ENCODE data around the gene RAI2.

RAI2 gene

GRCh38 chrX:17805120-17805519 lies 56.0 kb downstream of the RAI2 start:
- Mint-ChIP-seq H3K4me3 (no peak overlapping the region), H3K36me3 (ENCODE audit: low read depth) (no peaks in the 10 kb centered on the region), H3K4me1 (peaks cover 10% of the 10 kb centered on the region), H3K27ac (no peak overlapping the region), H3K27me3 (ENCODE audit: low read depth, poor library complexity) (peaks cover 11% of the 10 kb centered on the region), H3K9me3 (peaks cover 37% of the 10 kb centered on the region)
- TF ChIP-seq CTCF (IDR thresholded peaks at IDR 0.05): no peak
- no peak for DNase-seq

DNA sequence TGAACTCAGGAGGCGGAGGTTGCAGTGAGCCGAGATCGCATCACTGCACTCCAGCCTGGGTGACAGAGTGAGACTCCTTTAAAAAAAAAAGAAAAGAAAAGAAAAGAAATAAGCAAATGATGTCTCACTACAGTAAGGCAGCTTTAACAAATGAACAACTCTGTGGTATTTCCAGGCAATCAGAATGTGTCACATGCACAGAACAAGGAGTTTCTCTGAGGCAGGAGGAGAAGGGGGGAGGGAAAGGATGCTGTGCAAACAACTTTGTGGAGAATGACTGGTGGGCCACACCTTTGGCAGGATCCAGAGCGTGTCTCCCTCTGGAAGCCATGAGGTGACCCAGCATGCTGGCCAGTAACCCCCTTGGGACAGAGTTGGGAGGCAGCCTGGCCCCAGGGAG lies 57.6 kb downstream of the RAI2 start:
- no peak for TF ChIP-seq CTCF (IDR thresholded peaks at IDR 0.05)
- Mint-ChIP-seq H3K36me3 (ENCODE audit: low read depth) (no peaks in the 10 kb centered on the region), H3K4me1 (peaks cover 3% of the 10 kb centered on the region), H3K27ac (no peak overlapping the region), H3K9me3 (peaks cover 34% of the 10 kb centered on the region), H3K27me3 (ENCODE audit: low read depth, poor library complexity) (peaks cover 11% of the 10 kb centered on the region), H3K4me3 (no peak overlapping the region)
- no peak for DNase-seq

DNA sequence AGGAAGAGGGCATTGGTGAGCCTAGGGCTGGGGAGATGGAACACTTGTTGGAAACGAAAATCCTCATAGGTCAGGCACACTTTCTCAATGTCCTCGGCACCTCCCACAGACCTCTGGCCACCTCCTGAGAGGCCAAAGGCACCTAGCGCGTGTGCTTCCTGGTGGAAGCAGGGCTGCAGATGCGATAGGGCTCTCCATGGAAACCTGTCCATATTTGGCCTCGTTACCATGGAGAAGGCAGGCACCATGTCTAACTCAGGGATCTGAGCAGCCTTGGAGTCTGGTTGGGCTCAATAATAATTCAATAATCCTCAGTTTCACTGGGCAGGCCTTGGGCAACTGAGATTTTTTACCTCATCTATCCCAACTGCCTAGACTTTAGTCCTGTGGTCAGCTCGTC lies 58.3 kb downstream of the RAI2 start:
- Mint-ChIP-seq H3K9me3 (peaks cover 29% of the 10 kb centered on the region), H3K27ac (no peak overlapping the region), H3K4me1 (peaks cover 8% of the 10 kb centered on the region), H3K27me3 (ENCODE audit: low read depth, poor library complexity) (peaks cover 11% of the 10 kb centered on the region), H3K4me3 (no peak overlapping the region), H3K36me3 (ENCODE audit: low read depth) (no peaks in the 10 kb centered on the region)
- TF ChIP-seq CTCF (IDR thresholded peaks at IDR 0.05): no peak
- no peak for DNase-seq

- H3K4me3 Mint-ChIP-seq: no peak overlapping the region
Observed at GRCh38 chrX:17801431-17801830, 59.7 kb downstream of the RAI2 start.

DNA sequence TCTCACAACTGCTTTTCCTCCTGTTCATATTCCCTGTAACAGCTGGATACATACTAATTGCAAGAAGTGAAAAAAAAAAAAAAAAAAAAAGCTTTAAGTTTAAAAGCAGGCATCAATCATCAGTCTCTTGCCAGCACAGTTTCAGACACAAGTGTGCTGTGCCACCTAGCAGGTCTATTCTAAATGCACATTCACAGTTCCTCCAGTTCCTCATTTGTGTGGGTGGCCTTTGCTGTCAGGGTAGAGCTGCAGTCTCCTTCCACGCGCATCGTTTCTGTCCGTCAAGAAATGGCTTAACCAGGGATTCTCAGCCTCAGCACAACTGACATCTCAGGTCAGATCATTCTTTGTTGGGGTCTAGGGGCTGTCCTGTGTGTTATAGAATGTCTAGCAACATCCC lies 62.2 kb downstream of the RAI2 start:
- TF ChIP-seq CTCF (IDR thresholded peaks at IDR 0.05): no peak
- DNase-seq: no peak
- H3K27me3 Mint-ChIP-seq (ENCODE audit: low read depth, poor library complexity): peaks cover 4% of the 10 kb centered on the region
- H3K4me1 Mint-ChIP-seq: peaks cover 8% of the 10 kb centered on the region
- no peak overlapping the region for H3K27ac Mint-ChIP-seq
- H3K9me3 Mint-ChIP-seq: peaks cover 20% of the 10 kb centered on the region
- H3K36me3 Mint-ChIP-seq (ENCODE audit: low read depth): no peaks in the 10 kb centered on the region
- H3K4me3 Mint-ChIP-seq: no peak overlapping the region

More at GRCh38 chrX:17801431-17801830, 59.7 kb downstream of the RAI2 start:
- no peak for DNase-seq
- no peaks in the 10 kb centered on the region for H3K36me3 Mint-ChIP-seq (ENCODE audit: low read depth)
- TF ChIP-seq CTCF (IDR thresholded peaks at IDR 0.05): no peak
- peaks cover 4% of the 10 kb centered on the region for H3K27me3 Mint-ChIP-seq (ENCODE audit: low read depth, poor library complexity)
- H3K27ac Mint-ChIP-seq: no peak overlapping the region
- peaks cover 8% of the 10 kb centered on the region for H3K4me1 Mint-ChIP-seq
- H3K9me3 Mint-ChIP-seq: peaks cover 24% of the 10 kb centered on the region

DNA sequence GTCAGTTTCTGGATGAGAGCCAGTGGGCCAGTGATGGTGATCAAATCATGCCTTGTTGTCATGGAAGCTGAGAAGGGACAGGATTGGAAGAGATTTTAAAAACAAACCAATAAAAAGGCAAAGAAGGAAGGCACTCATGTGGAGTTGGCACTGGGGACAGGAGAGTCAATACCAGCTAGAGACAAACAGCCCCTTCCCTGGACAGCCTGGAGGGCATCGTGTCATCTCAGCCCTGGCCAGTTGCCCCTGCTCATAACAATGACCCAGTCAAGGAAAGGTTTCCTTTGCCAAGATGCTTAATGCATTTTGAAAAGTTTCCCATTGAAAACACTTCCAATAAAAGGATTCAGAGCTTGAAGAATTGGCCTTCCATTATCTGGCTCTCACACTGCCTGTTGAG lies 68.3 kb downstream of the RAI2 start:
- no peak overlapping the region for H3K27ac Mint-ChIP-seq
- peaks cover under 1% of the 10 kb centered on the region for H3K4me1 Mint-ChIP-seq
- no peak for DNase-seq
- H3K27me3 Mint-ChIP-seq (ENCODE audit: low read depth, poor library complexity): peaks cover 17% of the 10 kb centered on the region
- no peak for TF ChIP-seq CTCF (IDR thresholded peaks at IDR 0.05)
- no peaks in the 10 kb centered on the region for H3K36me3 Mint-ChIP-seq (ENCODE audit: low read depth)
- no peak overlapping the region for H3K4me3 Mint-ChIP-seq
- H3K9me3 Mint-ChIP-seq: peaks cover 12% of the 10 kb centered on the region
